Esophagus squamous epithelium (tissue), 4 donors: Measurements from ENCODE around the gene RBM17.

ENCODE experiments used
- POLR2A ChIP-seq, 4 donors: fragments of 450-650 bp; IDR thresholded peaks; one replicate each; pipeline ENCODE4 v1.6.1; 2017; ENCODE audit warnings: antibody characterized with exemption in 4 of 4, mild to moderate bottlenecking in 4 of 4, moderate library complexity in 3 of 4
- TF ChIP-seq, protein P1 (sequence below), 6 experiments: fragments of 450-650 bp in 4 of 6; fragments of 200-600 bp in 2 of 6; sonication (generic) in 2 of 6; IDR thresholded peaks; one replicate each; pipeline ENCODE4 v1.5.1; 2016 to 2019; ENCODE audit warnings: antibody characterized with exemption in 6 of 6, mild to moderate bottlenecking in 4 of 6, moderate library complexity in 4 of 6

- TF ChIP-seq, protein P1, sequence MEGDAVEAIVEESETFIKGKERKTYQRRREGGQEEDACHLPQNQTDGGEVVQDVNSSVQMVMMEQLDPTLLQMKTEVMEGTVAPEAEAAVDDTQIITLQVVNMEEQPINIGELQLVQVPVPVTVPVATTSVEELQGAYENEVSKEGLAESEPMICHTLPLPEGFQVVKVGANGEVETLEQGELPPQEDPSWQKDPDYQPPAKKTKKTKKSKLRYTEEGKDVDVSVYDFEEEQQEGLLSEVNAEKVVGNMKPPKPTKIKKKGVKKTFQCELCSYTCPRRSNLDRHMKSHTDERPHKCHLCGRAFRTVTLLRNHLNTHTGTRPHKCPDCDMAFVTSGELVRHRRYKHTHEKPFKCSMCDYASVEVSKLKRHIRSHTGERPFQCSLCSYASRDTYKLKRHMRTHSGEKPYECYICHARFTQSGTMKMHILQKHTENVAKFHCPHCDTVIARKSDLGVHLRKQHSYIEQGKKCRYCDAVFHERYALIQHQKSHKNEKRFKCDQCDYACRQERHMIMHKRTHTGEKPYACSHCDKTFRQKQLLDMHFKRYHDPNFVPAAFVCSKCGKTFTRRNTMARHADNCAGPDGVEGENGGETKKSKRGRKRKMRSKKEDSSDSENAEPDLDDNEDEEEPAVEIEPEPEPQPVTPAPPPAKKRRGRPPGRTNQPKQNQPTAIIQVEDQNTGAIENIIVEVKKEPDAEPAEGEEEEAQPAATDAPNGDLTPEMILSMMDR (IDR thresholded peaks at IDR 0.05): no peak
- no peak for TF ChIP-seq POLR2A (IDR thresholded peaks at IDR 0.05)
Observed at GRCh38 chr10:6120691-6121090, 31.9 kb downstream of the RBM17 start.
